HG03354 (cell line): ENCODE data around the gene CHCHD10.
A peak's percentile ranks its signal among the peaks of the same experiment; 100 is the strongest.
"Not testable (repeated sequence)": the region's sequence is repeated elsewhere in the genome, so short reads cannot be mapped to it uniquely, and the experiment has no call there.

Experiments used
- ATAC-seq: cut with Tn5 transposase; IDR thresholded peaks from one replicate; pipeline ENCODE4 v1.9.1; 2021; ENCODE audit warnings: mild to moderate bottlenecking; ENCODE audit not compliant: unreplicated experiment, poor library complexity, severe bottlenecking

The CHCHD10 gene

DNA sequence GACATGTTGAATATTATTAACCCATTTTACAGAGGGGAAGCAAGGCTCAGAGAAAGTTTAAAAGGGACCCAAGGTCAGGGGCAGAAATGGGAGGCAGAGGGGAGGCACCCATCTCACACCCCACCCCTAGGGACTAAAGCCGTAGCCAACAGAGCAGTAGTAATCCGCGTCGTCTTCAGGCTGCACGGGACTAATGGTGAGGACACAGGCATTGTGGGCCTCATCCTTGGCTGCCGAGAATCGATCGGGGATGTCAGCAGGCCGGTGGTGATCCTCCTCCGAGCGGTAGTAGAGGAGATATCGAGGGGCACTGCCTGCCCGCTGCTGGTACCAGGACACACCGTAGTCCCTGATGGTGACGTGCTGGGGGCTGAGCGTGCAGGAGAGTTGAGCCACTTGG is 15.0 kb downstream of the CHCHD10 start:
- ATAC-seq = peak; percentile 17

DNA sequence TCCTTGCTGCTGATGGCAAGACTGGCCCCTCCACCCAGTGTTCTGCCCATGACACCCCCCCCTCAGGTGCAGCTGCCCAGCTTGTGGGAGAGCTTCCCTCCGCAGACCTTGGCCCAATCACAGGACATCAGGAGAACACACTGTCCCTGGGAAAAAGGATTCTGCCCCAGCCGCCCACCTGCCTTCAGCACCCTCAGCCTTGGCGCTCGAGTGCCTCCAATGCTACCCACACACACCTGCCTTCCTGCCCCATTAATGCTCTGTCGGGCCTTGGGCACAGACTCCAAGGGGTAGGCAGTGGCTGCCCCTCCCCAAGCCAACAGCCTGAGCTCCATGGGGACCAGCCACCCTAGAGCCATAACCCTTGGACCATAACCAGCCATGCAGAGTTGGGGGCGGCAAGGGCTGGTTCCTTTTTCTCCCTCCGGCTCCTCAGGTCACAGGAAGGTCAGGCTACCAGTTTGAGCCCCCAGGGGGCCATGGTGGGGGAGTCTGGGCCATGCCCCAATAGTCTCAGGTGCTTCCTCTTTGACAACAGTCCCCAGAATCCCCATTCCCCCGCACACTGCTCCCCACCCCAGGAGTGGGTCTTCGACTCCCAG is 15.6 kb downstream of the CHCHD10 start:
- peak; percentile 41 for ATAC-seq

DNA sequence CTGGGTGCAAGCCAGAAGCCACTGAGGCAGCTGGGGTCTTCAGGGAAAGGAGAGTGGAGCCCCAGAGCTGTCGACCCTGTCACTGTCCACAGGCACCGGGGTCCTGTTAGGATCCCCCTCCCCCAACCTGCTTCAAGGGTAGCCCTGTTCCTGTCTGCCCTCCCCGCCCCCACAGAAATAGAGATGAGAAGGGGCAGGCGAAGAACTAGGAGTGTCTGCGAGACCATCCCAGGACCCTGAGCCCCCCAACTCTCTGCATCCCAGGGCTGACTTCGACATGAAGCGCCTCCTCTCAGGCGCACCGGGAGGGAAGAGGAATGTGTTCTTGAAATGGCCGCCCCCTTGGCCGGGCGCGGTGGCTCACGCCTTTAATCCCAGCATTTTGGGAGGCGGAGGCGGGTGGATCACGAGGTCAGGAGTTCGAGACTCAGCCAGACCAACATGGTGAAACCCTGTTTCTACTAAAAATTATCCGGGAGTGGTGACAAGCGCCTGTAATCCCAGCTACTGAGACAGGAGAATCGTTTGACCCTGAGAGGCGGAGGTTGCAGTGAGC is 16.3 kb downstream of the CHCHD10 start:
- peak; percentile 5 for ATAC-seq

DNA sequence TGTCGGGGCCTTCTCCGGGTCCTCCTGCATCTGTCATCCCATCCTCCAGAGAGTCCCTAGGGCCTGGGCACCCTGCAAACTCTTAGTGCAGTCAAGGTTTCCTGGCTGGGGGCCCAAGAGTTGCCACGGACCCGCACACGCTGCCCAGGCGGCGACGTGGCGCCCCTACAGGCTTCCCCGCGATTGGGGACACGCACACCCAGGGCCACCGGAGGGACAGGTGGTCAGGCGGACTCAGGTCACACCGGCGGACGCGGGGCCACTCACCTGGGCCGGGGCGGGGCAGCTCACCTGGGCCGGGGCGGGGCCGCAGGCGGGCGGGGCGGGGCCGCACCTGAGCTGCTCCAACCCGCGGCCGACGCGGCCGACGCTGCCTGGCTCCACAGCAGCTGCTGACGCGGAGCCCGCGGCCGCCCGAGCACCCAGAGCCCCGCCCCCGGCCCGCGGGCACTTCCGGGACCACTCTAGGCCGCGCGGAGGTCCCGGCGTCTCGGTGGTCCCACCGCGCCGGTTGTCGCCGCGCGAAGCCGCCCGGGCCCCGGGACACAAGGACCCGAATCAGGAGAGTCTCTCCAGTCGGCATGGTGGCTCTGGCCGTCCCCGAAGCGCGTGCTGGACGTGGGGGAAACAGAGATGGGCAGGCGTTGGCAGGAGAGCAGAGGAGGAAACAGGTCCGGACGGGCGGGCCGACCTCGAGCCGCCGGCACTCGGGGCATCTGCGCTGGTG is 16.9 kb downstream of the CHCHD10 start, which contains the start of gene ZNF70:
TSS of gene ZNF70 (minus strand) at position 399 of the 727 bp plus-strand sequence. CDS start 5,972 bp downstream, outside the sequence.
- peak; percentile 73 for ATAC-seq

DNA sequence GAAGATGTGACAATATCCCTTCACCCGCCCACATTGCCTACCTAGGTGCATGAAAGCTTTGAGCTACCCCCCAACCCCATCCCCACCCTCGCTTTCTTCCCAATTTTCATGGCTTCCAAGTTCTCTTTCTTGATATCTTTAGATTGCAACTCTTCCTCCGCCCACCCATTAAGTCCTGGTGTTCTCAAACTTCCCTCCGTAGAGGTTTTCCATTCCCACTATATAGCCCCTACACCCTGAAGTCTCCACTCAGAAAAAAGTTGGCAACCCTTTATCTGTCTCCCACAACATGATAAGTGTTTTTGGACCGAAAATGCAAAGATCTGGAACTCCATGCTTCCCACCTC is 17.4 kb downstream of the CHCHD10 start:
- no peak for ATAC-seq

DNA sequence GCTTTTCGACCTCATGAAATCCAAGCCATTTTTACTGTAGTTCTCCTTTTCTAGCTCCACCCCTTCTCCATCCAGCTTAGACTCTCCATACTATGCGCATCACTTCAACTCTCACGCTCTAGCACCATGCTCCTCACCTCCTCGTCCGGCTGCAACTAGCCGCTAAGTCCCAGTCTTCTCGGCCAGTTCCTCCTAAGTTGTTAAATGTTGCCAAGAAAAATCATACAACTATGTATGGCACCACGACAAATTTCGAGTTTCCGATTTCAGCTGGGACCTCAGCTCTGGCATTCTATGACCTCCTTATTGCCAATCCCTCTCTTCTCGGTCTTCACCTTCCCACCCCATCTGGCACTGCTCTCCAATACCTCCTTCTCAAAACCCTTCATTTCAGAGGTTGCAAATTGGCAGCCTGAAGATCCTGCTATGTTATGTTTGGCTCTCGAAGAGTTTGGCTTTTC is 17.9 kb downstream of the CHCHD10 start:
- no peak for ATAC-seq

DNA sequence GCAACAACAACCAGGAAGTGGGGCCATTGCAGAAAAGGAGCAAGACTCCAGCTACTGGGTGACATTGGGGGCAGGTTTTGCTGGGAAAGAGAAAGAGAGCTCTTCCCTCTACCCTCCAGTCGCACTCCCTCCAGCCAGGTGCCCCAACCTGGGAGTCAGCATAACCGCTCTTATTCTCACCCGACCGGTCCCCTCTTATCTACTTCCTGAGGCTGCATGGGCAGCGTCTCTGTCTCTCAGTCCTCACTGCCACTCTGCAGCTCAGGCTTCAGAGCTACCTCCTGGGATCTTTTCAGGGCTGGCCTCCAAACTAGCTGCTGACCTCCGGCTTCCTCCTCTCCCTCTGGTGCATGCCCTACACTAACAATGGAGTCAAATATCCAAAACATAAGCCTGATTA is 22.0 kb downstream of the CHCHD10 start:
- ATAC-seq = no peak

DNA sequence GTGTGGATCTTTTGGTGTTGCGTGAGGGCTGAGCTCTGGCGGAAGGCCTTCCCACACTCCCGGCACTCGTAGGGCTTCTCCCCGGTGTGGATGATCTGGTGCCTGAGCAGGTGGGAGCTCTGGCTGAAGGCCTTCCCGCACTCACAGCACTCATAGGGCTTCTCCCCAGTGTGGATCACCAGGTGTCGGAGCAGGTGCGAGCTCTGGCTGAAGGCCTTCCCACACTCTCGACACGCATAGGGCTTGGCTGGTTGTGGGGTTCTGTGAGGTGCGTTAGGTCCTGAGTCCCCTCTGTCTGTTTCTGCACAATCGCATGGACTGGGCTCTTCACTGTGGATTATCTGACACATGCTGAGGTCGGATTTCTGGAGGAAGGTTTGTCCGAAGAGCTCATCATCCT is 23.3 kb downstream of the CHCHD10 start:
- ATAC-seq = no peak

DNA sequence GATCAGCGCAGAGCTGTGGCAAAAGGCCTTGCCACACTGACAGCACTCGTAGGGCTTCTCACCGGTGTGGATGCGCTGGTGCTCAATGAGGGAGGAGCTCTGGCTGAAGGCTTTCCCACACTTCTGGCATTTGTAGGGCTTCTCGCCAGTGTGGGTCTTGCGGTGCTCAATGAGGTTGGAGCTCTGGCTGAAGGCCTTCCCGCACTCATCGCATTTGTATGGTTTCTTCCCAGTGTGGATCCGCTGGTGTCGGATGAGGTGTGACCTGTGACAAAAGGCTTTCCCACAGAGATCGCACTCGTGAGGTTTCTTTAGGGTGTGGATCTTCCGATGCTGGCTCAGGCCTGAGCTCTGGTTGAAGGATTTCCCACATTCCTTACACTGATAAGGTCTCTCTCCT is 23.8 kb downstream of the CHCHD10 start:
- ATAC-seq = no peak

DNA sequence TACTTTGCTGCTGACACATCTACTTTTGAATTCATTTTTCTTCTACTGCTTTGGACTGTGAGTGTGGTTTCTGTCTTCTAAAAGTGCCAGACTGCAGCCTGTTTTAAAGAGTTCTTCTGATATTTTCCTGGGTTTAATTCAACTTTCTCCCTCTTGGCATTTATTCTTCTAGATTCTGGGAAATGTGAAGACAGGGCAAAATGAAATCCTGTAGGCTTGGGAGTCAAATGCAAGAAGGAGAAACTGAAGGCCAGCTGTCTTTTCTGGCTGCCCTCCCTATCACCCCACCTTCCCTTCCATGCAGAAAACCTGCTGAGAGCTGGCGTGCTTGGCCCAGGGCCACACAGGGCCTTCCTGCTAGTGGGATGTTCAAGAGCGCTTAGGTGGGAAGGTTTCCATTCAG is 24.5 kb downstream of the CHCHD10 start:
- no peak for ATAC-seq

DNA sequence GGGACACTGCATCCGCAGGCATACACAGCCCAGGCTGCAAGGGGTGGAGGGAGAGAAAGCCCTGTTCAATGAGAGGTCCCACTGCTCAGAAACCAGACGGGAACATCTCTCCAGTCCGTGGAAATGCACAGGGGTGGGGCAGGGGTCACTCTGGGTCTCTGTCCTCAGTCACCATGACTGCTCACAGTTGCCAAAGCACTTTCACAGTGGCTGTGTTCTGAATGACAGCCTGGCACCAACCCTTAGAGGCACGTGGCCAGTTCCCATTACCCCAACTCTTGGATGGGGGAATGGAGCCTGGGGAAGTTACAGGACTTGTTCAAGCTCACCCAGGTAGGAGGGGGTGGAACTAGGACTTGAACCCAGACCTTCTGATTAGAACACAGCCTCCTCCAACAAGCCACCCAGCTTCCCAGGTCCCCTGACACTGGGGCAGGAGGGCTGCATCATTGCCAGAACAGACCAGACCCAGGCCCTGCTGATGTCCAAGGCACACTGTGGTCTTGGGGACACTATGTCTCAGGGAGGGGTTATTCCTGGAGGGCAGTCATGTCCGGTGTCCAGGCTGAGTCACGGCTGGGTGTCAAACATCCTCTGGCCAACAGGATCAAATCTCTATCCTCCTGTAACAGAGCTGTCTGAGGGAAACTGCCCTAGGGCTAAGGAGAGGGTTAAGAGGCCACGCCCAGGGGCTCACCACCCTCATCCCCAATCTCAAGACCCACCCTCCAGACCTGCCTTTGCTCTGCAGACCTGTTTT is 25.1 kb downstream of the CHCHD10 start:
- no peak for ATAC-seq

DNA sequence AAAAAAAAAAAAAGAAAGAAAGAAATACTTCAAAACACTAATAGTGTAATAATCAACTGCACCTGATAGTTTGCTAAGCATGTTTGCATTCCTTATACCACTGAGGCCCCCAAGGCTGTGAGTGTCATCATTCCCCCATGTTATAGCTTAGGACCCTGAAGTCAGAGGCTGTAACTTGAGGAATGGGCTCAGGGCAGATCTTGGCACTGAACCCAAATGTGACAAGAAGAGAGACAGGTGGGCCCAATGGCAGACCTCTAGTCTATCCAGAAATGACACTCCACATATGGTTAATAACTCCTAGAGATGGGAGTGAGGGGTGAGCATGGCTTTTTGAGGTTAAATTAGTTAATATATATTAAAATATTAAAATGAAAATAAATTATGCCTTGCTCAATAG is 30.1 kb downstream of the CHCHD10 start:
- ATAC-seq = no peak

DNA sequence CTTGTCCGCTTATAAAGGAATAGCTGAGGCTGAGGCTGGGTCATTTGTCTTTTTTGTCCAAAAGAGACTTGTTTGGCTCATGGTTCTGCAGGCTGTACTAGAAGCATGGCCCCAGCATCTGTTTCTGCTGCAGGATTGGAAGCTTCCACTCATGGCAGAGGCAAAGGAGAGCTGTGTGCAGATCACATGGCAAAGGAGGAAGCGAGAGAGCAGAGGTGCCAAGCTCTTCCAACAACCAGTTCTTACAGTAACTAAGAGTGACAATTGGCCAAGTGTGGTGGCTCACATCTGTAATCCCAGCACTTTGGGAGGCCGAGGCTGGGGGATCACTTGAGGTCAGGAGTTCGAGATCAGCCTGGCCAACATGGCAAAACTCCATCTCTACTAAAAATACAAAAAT is 39.7 kb downstream of the CHCHD10 start:
- not testable (repeated sequence) for ATAC-seq

DNA sequence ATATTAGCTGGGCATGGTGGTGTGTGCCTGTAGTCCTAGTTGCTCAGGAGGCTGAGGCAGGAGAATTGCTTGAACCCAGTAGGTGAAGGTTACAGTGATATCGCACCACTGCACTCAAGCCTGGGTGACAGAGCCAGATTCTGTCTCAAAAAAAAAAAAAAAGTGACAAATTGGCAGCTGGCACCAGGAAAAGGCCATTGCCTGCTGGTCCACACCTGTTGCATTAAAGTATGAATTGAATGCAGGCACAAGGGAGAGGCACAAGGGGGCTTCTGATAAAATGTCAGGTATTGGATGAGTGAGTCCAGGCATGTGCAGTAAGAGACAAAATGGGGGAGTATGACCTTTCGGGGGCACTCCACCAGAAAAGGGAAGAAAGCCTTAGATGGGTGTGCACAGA is 45.0 kb downstream of the CHCHD10 start:
- ATAC-seq = no peak

DNA sequence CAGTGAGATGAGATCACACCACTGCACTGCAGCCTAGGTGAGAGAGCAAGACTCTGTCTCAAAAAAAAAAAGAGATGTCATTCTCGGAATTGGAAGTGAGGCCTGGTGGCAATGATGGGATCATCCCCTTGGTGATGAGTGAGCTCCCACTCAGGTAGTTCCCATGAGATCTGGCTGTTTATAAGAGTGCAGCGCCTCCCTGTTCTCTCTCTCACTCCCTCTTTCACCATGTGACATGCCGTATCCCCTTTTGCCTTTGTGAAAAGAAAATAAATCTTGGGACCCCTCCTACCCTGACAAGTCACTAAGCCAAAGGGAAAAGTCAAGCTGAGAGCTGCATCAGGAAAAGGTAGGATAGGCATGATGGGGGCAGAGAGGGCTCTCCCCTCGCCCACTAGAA is 45.6 kb downstream of the CHCHD10 start:
- no peak for ATAC-seq

DNA sequence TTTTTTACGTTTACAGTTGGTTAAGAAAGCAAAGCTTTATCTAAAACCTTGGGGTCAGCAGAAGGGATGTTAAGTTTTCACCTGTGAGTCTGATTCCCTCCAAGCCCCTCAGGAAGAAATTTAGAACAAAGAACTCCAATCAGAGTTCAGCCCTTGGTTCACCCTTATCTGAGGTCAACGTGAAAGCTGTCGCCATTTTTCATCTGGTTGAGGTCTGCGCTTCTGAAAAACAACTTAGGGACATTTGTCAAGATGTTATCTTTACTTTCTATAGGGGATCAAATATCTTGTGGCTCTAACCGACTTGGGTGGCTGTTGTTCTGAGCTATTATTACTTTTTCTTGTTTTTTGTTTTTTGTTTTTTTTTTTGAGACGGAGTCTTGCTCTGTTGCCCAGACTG is 46.9 kb downstream of the CHCHD10 start:
- no peak for ATAC-seq

DNA sequence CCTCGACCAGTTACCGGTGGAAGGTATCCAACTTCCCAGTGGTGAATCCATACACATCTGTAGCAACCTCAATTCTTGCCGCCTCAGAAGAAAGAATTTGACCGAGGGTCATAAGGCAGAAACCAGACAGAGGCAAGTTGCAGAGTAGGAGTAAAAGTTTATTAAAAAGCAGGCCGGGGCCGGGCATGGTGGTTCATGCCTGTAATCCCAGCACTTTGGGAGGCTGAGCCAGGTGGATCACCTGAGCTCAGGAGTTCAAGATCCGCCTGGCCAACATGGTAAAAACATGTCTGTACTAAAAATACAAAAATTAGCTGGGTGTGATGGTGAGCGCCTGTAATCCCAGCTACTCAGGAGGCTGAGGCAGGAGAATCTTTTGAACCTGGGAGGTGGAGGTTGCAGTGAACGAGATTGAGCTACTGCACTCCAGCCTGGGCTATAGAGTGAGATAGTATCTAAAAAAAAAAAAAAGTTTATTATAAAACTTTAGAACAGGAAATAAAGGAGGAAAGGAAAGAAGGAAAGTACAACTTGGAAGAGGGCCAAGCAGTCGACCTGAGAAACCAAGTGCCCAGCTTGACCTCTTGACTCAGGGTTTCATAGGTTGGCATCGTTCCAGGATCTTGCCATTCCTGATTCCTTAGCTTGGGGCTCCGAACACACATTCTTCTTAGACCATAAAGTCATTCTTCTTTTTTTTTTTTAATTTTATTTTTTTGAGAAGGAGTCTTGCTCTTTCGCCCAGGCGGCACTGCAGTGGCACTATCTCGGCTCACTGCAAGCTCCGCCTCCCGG is 49.2 kb downstream of the CHCHD10 start:
- ATAC-seq = no peak

DNA sequence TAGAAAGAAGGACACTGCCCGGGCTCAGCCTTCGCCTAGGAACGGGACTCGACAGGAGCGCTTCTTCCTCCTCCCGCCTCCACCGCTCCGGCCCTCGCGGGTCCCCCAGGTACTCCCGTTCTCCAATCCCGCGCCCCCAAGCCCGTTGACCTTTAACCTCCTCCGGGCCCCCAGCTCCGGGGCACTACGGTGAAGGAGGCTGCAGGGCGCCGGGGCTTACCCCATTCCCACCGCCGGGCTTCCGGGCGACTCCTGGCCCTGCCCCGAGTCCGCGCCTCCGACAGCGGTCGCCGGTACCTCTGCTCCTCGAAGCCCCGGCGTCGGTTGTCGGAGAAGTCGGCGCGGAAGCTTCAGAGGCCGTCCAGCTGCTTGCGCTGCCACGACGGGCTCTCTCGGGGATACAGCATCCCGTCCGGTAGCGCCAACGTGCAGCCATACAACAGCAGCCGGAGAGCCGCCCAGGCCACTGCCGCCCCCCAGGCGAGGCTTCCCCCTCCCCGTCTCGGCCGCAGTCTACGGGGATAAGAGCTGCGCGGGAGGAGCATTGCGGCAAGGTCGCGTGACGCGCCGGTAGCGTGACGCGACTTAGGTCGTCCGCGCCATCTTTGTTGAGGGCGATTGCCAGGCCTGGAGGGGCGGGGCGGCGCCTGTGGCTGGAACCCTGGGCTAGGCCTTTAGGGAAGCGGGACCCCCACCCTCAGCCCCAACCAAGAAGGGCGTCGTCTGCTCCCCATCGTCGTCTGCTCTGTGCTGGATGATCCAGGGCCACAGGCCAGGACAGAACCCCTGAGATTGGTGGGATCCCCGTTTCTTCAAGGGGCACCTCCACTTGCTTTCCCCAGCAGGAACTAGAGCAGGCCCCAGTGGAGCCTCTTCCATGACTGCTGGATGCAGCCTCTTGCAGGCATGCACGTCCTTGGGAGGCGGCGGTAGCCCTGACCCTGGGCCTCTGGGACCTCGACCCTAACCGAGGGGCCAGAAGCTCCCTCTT is 50.7 kb downstream of the CHCHD10 start:
- ATAC-seq = peak; percentile 79
